SU-DHL-6 (cell line): ENCODE data around the gene FRAS1.

Experiments
- EZH2phosphoT487 ChIP-seq: fragments of 200-600 bp; sonication (generic), shearing (Covaris generic); conservative IDR thresholded peaks from 2 replicates; pipeline ENCODE4 v1.6.1; 2018; ENCODE audit warnings: mild to moderate bottlenecking, antibody characterized with exemption, low read length, moderate library complexity, mixed read lengths
- TF ChIP-seq, protein P1 (sequence below): fragments of 200-600 bp; sonication (generic); IDR thresholded peaks from one replicate; pipeline ENCODE4 v1.5.1; 2017; ENCODE audit warnings: antibody characterized with exemption, mild to moderate bottlenecking, low read length, moderate library complexity; ENCODE audit not compliant: insufficient read depth, poor library complexity, severe bottlenecking

DNA sequence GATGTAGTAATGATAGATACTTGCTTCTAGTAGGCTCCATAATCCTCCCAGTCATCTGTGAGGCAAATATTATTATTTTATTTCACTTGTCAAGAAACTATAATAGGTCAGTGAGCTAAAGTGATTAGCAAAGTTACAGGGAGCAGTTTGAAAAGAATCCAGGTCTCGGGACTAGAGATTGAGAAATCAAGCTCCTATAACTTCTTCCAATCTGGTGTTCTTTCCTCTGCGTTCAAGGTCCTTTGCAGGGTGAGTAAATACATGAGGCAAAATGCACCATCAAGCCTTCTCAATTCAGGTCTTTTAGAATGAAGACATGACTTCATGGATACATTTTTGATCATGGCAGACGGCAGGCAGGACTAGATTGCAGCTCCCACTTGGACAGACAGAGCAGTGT is 150.4 kb downstream of the FRAS1 start:
- TF ChIP-seq, protein P1, sequence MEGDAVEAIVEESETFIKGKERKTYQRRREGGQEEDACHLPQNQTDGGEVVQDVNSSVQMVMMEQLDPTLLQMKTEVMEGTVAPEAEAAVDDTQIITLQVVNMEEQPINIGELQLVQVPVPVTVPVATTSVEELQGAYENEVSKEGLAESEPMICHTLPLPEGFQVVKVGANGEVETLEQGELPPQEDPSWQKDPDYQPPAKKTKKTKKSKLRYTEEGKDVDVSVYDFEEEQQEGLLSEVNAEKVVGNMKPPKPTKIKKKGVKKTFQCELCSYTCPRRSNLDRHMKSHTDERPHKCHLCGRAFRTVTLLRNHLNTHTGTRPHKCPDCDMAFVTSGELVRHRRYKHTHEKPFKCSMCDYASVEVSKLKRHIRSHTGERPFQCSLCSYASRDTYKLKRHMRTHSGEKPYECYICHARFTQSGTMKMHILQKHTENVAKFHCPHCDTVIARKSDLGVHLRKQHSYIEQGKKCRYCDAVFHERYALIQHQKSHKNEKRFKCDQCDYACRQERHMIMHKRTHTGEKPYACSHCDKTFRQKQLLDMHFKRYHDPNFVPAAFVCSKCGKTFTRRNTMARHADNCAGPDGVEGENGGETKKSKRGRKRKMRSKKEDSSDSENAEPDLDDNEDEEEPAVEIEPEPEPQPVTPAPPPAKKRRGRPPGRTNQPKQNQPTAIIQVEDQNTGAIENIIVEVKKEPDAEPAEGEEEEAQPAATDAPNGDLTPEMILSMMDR = no peak
- no peak for TF ChIP-seq EZH2phosphoT487
